SH-SY5Y (cell line): ENCODE results near the gene SPON1.

ENCODE experiments used
- GATA2 ChIP-seq: IDR thresholded peaks from 2 replicates; pipeline ENCODE4 v1.6.1; 2011; ENCODE audit warnings: mild to moderate bottlenecking, low read depth, low read length
- GATA3 ChIP-seq: IDR thresholded peaks from 2 replicates; pipeline ENCODE4 v1.6.1; 2011; ENCODE audit warnings: low read depth, mild to moderate bottlenecking, low read length, moderate library complexity

Gene SPON1

GRCh38 chr11:14133381-14133780 lies 170.9 kb downstream of the SPON1 start:
- TF ChIP-seq GATA2 (no peak), GATA3 (no peak)

- no peak for TF ChIP-seq GATA3
- no peak for TF ChIP-seq GATA2
Measured at GRCh38 chr11:14136561-14136960, 174.0 kb downstream of the SPON1 start.

GRCh38 chr11:14137284-14137683 lies 174.8 kb downstream of the SPON1 start:
- TF ChIP-seq GATA3 (no peak), GATA2 (no peak)

- TF ChIP-seq GATA3 (no peak), GATA2 (no peak)
Measured at GRCh38 chr11:14140991-14141390, 178.5 kb downstream of the SPON1 start.

GRCh38 chr11:14141676-14142075 lies 179.2 kb downstream of the SPON1 start:
- TF ChIP-seq GATA2 = no peak
- TF ChIP-seq GATA3 = no peak

GRCh38 chr11:14144934-14145333 lies 182.4 kb downstream of the SPON1 start:
- TF ChIP-seq GATA3 = no peak
- no peak for TF ChIP-seq GATA2

GRCh38 chr11:14148653-14149273 lies 186.2 kb downstream of the SPON1 start:
- TF ChIP-seq GATA3 (no peak), GATA2 (no peak)

- TF ChIP-seq GATA3 = no peak
- TF ChIP-seq GATA2 = no peak
Measured at GRCh38 chr11:14149683-14150082, 187.2 kb downstream of the SPON1 start.

GRCh38 chr11:14150878-14151277 lies 188.4 kb downstream of the SPON1 start:
- TF ChIP-seq GATA3 = no peak
- no peak for TF ChIP-seq GATA2

GRCh38 chr11:14158393-14158792 lies 195.9 kb downstream of the SPON1 start:
- TF ChIP-seq GATA3 (no peak), GATA2 (no peak)

GRCh38 chr11:14163576-14163975 lies 201.1 kb downstream of the SPON1 start:
- TF ChIP-seq GATA3 (no peak), GATA2 (no peak)

- TF ChIP-seq GATA3 (no peak), GATA2 (no peak)
Measured at GRCh38 chr11:14179116-14179820, 216.7 kb downstream of the SPON1 start.

- TF ChIP-seq GATA3 (no peak), GATA2 (no peak)
Measured at GRCh38 chr11:14181121-14181520, 218.6 kb downstream of the SPON1 start.

GRCh38 chr11:14182833-14183364 lies 220.4 kb downstream of the SPON1 start:
- TF ChIP-seq GATA3 (no peak), GATA2 (no peak)
